HG03442 (cell line): Measurements from ENCODE around the gene ACKR2.
A peak's percentile ranks its signal among the peaks of the same experiment; 100 is the strongest.

Source experiments
- ATAC-seq: cut with Tn5 transposase; IDR thresholded peaks from one replicate; pipeline ENCODE4 v1.9.1; 2021; ENCODE audit warnings: mild to moderate bottlenecking, moderate library complexity; ENCODE audit not compliant: unreplicated experiment

Gene ACKR2

DNA sequence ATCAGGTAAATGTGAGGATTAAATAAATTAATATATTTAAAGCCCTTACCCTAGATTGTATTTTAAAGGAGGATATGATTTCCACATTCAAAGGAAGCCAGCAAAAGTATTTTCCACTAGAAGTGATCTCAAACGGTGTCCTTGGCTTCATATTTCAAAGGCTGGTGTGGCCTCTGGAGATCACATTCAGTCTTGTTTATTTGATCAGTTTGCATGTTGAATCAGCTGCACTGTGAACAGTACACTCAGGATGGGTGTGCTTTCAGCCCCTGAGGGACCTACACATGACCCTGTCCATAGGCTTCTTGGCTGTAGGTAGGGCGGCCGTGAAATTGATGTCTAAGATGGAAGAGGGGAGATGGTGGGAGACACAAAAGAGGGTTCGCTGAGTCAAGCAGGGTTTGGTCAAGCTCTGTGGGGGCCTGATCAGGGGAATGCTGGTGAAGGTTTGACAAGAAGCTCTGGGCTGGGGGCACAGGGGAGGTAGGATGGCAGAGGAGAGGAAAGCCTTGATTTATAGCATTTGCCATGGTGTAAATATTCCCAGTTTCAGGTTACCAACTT is 44.6 kb downstream of the ACKR2 start:
- no peak for ATAC-seq

DNA sequence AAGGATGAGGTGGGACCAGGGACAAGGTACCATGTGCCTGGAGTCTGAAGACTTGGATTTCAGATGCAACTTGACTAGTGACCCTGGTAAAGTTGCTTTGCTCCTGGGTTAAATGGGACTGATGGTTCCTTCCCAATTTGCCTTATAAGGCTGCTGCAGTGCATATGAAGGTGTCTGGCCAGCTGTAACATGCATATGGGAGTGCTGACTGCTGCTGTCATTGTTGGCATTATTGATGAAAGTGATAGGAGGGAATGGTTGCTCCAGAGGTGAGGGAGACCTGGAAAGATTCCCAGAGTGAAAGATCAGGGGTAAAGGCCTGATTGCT is 45.9 kb downstream of the ACKR2 start:
- no peak for ATAC-seq

DNA sequence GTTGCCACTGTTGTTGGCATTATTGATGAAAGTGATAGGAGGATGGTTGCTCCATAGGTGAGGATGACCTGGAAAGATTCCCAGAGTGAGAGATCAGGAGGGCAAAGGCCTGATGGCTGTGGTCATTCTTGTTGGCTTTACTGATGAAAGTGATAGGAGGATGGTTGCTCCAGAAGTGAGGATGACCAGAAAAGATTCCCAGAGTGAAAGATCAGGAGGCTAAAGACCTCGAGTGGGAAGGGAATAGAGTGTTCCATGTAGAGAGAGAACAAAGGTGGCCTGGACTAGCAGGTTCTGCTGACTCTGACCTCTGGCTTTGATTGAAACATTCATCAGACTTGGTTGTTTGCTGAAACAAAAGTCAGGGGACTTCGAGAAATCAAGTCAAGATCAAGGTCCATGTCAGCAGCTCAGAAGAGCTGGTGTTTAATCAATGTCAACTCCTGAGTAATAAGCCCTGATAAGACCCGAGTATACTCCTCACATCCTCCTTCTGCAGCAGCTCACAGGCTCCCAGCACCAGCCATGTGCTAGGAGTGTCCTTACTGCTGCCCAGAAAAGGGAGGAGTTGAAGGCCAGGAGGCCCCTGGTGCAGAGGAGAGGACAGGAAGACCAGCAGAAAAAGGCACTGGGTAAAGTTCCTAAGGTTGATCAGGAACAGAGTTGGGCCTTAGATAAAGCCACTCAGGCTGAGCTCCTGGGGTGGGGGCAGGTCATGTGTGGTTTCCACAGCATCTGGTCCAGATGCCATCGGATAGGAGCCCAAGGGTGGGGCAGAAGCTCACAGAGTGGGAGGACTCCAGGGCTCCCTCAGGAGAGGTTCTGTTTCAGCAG is 46.5 kb downstream of the ACKR2 start:
- no peak for ATAC-seq

DNA sequence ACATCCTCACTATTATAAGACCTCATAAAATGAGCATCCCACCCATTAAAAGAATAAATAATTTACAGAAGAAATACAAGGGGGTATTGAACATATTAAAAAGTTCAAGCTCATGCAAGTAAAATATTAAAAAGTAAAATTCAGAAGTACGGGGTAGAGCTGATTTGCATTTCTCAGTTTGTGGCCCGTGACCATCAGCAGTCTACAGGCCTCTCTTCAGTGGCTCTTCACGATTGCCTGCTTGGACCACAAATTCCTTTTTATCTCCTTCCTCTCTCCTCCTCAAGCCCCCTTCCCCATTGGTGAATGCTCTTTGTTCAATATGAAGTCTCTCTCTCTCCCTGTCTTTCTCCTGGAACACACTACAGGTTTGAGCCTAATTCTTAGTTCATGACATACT is 47.3 kb downstream of the ACKR2 start:
- ATAC-seq = no peak

GRCh38 chr3:42864321-42864950 is 55.2 kb downstream of the ACKR2 start:
- ATAC-seq = no peak

GRCh38 chr3:42865256-42865655 is 56.0 kb downstream of the ACKR2 start:
- no peak for ATAC-seq

- ATAC-seq = no peak
Observed at GRCh38 chr3:42867138-42867537, 57.9 kb downstream of the ACKR2 start.

- ATAC-seq = no peak
Observed at GRCh38 chr3:42868841-42869240, 59.6 kb downstream of the ACKR2 start.

DNA sequence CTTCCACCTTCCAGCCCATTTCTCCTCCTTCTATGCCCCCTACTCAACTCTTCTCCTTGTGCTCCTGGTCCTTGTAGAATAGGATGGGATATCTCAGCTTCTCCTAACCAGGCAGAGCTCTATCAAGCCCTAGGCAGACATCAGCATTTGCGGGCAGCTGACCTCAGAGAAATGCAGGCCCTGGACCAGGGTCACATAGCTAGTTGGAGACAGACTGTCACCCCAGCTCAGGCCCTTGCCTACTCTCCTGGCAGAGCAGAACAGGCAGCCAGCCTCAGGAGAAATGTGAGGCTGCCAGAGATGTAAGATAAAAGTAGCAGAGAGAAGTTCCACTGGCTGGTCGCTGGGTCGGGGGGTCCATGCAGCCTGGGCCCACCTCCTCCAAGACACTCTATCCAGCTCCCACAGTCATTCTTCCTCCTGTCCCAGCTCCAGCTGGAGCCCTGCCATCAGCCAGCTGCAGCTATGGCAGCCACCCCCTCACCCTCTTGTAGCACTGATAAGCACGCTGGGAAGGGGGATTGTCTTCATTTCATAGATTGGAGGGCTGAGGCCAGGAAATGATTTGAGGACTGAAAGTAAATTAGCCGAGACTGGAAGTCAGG is 62.4 kb downstream of the ACKR2 start:
- ATAC-seq = no peak

- no peak for ATAC-seq
Observed at GRCh38 chr3:42872718-42873117, 63.5 kb downstream of the ACKR2 start.

GRCh38 chr3:42873221-42873982 is 64.2 kb downstream of the ACKR2 start:
- no peak for ATAC-seq

- ATAC-seq = no peak
Observed at GRCh38 chr3:42874749-42875148, 65.5 kb downstream of the ACKR2 start.

DNA sequence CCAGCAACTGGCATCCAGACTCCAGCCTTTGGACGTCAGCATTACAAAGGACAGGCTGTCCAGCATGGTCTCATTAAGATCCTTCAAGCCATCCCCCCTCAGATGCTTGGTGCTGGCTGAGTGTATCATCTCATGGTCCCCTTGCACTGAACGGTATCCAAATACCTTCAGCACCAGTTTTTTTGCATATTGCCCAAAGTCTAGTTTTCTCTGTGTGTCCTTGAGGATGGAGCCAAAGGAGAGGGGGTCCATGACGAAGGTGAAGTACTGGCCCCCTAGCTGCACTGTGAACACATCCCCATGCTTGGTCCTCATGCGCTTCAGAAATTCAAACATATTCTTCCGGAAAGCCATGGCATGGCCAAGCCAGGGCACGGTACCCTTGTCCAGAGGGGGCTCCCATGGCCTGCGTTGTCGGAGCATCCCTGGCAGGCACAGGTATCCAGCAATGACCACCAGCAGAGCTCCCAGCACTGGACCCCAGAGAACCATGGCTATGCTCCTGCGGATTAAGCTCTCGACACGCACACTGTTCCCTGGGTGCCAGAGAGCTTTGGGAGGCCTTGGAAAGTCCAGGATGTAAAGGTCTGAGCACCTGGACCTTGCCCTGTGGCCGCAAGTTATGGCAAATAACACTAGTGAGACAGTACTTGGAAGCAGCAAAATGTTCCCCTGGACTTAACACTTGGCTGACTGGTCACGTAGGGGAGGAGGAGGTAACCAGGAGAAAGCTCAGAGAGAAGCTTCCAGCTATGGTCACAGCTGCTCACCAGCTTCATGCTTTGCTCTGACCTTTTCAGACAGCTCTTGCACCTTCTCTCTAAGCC is 66.3 kb downstream of the ACKR2 start, which contains the start of gene CYP8B1:
TSS of gene CYP8B1 (minus strand) at position 555 of the 827 bp plus-strand sequence. CDS start at position 492, 63 bp downstream.
- ATAC-seq = no peak

DNA sequence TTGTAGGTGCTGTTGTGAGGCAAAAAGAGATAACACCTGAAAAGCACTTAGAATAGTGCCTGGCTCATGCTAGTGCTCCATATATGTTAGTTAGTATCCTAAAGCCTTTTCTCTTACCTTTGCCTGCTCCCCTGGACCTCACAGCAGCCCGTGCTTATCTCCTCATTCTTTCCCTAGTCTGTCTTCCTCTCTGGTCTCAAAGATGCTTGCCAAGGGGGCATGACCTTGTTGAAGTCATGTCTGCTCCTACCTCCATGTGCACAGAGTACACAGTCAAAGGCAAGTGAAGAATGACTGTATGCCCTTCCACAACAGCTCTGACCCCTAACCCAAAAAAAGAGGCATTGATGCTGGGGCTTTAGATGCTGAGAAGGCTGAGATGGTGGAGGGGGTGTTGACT is 67.2 kb downstream of the ACKR2 start:
- ATAC-seq = no peak

DNA sequence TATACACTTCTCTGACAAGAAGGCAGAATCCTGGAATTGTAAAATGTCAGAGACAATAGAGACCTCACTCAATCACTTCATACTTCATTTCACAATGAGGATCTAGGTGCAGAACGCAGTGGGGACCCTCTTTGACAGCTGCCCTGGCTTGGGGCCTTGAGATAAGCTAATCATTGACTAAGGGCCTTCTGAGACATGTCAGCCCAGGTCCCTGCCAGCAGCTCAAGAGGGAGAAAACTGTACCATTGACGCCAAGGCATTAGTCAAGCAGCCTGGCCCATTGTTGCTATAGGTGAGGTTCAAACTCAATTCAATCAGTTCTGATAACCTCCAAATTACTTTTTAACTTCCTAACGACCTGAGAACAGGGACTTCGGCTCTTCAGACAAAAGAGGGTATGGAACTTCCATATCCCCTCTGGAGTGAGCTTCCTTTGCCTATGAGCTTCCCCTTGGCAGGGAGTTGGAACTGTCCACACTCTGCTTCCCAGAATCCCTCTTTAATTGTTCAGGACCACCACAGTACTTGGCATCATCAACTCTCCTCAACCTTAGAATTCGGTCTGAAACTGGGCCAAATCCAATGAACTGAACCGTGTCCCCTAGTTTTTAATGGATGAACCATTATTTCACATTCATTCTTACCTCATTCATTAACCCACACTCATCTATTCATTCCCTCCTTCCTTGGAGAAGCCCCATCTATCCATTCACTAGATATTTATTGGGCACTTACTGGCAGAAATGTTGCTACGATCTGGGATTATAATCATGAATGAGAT is 67.9 kb downstream of the ACKR2 start:
- ATAC-seq = no peak

DNA sequence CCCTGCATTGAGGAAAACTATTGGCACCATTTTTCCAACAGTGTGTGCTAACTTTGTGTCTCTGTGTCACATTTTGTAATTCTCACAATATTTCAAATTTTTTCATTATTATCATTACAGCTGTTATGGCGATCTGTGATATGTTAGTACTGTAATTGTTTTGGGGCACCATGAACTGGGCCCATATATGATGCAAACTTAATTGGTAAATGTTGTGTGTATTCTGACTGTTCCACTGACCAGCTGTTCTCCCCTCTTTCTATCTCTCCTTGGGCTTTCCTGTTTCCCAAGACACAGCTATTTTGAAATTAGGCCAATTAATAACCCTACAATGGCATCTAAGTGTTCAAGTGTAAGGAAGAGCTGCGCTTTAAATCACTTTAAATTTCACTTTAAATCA is 68.6 kb downstream of the ACKR2 start:
- no peak for ATAC-seq

DNA sequence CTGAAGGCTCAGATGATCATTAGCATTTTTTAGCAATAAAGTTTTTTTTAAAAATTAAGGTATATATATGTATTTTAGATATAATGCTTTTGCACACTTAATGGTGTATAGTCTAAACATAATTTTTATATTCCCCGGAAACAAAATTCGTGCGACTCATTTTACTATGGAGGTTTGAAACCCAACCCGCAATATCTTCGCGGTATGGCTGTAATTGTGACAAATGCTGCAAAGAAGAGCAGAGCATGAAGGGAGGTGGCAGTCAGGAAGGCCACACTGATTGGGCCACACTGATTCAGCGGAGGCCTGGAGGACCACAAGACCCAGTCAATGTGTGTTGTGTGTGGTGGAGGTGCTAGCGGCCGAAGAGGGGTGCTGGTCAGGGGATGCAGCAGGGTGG is 70.9 kb downstream of the ACKR2 start:
- no peak for ATAC-seq

- ATAC-seq = peak; percentile 98
Observed at GRCh38 chr3:42880601-42881451, 71.6 kb downstream of the ACKR2 start.
